IPS-NIHi7 (cell line): ENCODE data around the gene TNFAIP8L1.

ENCODE experiments used
- DNase-seq: peaks from one replicate; pipeline ENCODE4 v3.0.0; 2012; ENCODE audit warnings: mixed read lengths; ENCODE audit errors: extremely low spot score

Gene TNFAIP8L1

DNA sequence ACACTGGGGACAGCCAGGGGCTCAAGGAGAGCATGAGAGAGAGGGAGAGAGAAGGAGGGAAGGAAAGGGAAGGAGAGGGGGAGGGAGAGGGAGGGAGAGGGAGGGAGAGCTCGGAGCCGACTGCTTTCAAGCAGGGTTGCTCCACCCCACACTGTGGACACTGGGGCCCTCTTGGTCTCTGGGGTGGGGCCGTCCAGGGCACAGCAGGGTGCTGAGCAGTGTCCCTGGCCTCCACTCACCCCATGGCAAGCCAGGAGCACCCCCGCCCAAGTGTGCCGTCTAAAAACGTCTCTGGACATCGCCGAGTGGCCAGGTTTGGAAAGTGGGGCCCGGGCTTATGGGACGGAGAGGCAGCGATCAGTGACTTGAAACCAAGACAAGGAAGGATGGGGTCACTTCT lies 63.4 kb downstream of the TNFAIP8L1 start:
- DNase-seq = no peak

DNA sequence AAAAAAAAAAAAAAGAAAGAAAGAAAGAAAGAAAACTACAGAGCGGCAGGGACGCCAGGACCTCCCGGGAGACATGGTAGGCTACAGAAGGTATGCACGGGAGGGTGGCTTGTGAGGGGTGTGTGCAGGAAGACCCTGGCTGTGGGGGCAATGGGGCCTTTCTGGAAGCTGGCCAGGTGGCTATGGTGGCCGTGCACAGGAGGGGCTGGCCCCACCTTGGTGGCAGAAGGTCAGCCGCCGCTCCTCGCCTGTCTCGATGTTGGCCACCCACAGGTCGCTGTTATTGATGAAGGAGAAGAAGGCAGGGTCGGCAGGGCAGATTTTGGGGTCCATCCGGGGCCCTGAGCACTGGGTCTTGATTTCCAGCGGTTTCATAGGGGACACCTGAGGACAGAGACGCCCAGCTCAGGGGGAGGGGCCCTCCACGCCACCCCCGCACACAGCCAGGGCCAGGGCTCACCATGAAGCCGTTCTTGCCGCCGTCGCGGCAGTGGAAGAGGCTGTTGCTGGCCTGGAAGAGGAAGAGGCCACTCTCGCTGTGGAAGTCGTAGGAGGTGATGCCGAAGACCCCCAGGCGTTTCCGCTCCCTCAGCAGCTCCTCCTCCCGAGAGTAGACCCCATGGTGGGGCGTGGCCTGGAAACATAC lies 64.5 kb downstream of the TNFAIP8L1 start:
- DNase-seq = no peak

DNA sequence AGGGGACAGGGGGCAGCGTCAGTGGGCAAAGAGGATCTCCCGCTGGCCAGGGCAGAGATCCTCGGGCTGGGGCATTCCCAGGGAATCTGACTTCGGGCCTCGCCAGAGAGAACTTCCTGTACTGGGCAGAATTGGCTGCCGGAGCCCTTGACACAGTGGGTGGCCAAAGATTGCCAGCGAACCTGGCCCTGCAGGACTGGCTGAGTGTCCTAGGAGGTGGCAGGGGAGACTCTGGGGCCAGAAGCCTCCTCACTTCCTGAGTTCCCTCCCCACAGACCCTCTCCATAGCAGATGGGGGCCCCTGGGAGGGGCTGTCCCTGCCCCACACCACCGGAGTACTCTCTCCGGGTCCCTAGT lies 65.0 kb downstream of the TNFAIP8L1 start:
- no peak for DNase-seq
